ENCODE results near the gene CEP43. TPM values are rescaled to one million over a fixed set of nuclear protein-coding genes. Genes with fewer than 3 reads are reported as not detected.
A peak's percentile ranks its signal among the peaks of the same experiment; 100 is the strongest.

CEP43 gene
- total and polyA plus RNA-seq, 12 donors: 7.5 to 15.0 (median 9.9) TPM

GRCh38 chr6:167034056-167034455 lies 34.9 kb downstream of the CEP43 start:
- intact Hi-C loops (cut with DNase I): no loop called here

DNA sequence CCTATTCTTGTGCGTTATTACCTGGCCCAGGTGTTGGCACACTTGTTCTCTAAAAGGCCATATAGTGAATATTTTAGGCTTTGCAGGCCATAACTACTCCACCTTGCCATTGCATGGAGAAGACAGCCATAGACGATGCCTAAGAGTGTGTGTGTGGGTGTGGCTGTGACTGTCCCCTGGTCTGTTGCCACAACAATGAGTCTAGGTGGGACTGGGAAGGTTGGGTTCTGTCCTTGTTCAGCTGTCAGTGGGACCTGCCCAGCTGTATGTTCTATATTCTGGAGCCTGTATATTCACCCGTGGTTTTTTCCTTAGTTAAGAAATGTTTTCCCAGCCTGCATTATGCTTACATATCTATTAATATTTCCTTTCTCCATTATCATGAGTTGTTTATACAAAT lies 38.6 kb downstream of the CEP43 start:
- TF ChIP-seq CTCF (IDR thresholded peaks at IDR 0.05): no peak
- ATAC-seq (no peak), DNase-seq (no peak)
- Histone ChIP-seq H3K4me3 (no peak overlapping the region), H3K27me3 (no peaks in the 10 kb centered on the region), H3K9me3 (no peaks in the 10 kb centered on the region), H3K4me1 (peaks cover 0 to 10% (median 0%) of the 10 kb centered on the region in 9 donors), H3K36me3 (peaks cover 0 to 83% (median 21%) of the 10 kb centered on the region in 9 donors), H3K27ac (no peak overlapping the region)
- 84 to 88% methylated on average over 3 of the region's 3 CpGs for WGBS, 2 donors
- intact Hi-C loops (cut with DNase I): no loop called here

More at GRCh38 chr6:167034056-167034455, 34.9 kb downstream of the CEP43 start:
- no peak for DNase-seq
- no peak overlapping the region for H3K27ac ChIP-seq
- H3K9me3 ChIP-seq: no peaks in the 10 kb centered on the region
- no peak for ATAC-seq
- H3K4me3 ChIP-seq: no peak overlapping the region
- H3K36me3 ChIP-seq: peaks cover 0 to 97% (median 21%) of the 10 kb centered on the region in 9 donors
- WGBS, 2 donors: 83 to 92% methylated on average over 3 of the region's 3 CpGs
- H3K4me1 ChIP-seq: no peaks in the 10 kb centered on the region
- TF ChIP-seq CTCF (IDR thresholded peaks at IDR 0.05): no peak
- no peaks in the 10 kb centered on the region for H3K27me3 ChIP-seq

DNA sequence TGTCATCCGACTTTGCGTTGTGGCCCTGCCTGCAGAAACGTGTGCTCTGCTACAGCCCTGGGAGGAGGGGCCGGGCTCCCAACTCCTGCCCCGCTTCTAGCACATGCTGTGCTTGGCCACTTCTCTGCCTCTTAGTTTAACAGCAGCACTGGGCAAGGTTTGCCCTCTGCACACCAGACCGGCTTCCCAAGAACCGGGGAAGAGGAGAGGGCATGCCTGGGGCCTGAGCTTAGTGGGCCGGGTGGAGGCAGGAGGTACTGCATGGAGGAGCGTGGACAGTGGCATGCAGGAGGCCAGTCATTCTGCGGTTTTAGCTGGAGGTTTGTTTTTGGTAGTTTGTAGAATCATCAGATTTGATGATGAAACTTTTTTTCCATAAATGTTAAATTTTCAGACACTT lies 45.5 kb downstream of the CEP43 start:
- H3K4me3 ChIP-seq: no peak overlapping the region
- peak in 6 of 8 donors; percentile 24 to 95 (median 66) for ATAC-seq
- no peak for TF ChIP-seq CTCF (IDR thresholded peaks at IDR 0.05)
- peaks cover 0 to 19% (median 3%) of the 10 kb centered on the region in 9 donors for H3K36me3 ChIP-seq
- intact Hi-C loops (cut with DNase I): no loop called here
- no peaks in the 10 kb centered on the region for H3K9me3 ChIP-seq
- peak in 1 of 2 donors; percentile 23 for DNase-seq
- whole genome bisulfite sequencing, 2 donors: 75 to 78% methylated on average over 10 of the region's 10 CpGs
- no peak overlapping the region for H3K27ac ChIP-seq
- peaks cover 0 to 12% (median 0%) of the 10 kb centered on the region in 9 donors for H3K4me1 ChIP-seq
- H3K27me3 ChIP-seq: no peaks in the 10 kb centered on the region

DNA sequence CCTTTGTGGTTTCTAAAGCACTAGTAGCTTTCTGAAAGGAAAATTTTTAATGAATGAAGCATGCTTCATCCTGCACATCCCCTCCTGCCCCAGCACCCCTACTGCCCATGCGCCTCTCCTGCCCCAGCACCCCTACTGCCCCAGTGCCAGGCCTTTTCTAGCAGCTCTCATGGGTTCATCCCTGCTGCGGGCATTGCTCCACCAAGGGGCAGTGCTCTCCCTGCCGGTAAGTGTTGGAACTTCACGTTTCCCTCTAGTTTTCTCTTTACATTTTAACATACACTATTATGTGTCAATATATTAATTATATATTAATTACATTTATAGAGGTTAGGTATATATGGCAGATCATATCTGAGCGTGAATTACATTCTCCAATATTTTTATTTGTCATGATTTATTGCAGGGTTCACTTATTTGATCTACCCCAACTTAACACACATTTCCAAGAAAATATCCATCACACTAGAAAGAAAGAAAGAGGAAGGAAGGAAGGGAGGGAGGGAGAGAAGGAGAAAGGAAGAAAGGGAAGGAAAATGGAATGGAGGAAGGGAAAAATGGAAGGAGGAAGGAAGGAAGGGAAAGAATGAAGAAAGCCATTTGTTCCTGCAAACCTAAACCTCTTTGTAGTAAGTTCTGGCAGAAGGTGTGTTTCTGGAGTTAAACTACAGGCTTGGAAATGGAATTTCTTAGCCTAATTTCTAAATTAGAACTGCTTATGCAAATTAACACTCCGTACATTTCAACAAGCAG lies 46.8 kb downstream of the CEP43 start:
- no peak for DNase-seq
- TF ChIP-seq CTCF (IDR thresholded peaks at IDR 0.05): no peak
- Histone ChIP-seq H3K9me3 (no peaks in the 10 kb centered on the region), H3K4me3 (no peak overlapping the region), H3K4me1 (peaks cover 0 to 12% (median 0%) of the 10 kb centered on the region in 9 donors), H3K27ac (no peak overlapping the region), H3K36me3 (peaks cover 0 to 9% (median 0%) of the 10 kb centered on the region in 9 donors), H3K27me3 (no peaks in the 10 kb centered on the region)
- no peak for ATAC-seq
- intact Hi-C loops (cut with DNase I): no loop called here
- WGBS, 2 donors: 93 to 94% methylated on average over 6 of the region's 6 CpGs

All from heart right ventricle (tissue), 16 donors.